Body of pancreas (tissue), 4 donors: Measurements from ENCODE around the gene PIK3R5. TPM values are rescaled to one million over a fixed set of nuclear protein-coding genes. Genes with fewer than 3 reads are reported as not detected.
"Not testable (repeated sequence)": the region's sequence is repeated elsewhere in the genome, so short reads cannot be mapped to it uniquely, and the experiment has no call there.

Experiments used
- ATAC-seq: fragments of 150-250 bp; one replicate; pipeline ENCODE4 v1.9.1; 2016
- DNase-seq, 4 donors: peaks; one replicate each; pipeline ENCODE4 v3.0.0-alpha.2; 2019
- H3K27ac ChIP-seq, 4 donors: fragments of 200-600 bp; sonication (generic); 1 replicate in 3 of 4; 2 replicates in 1 of 4; pipeline versions ENCODE4 v1.5.1 to v1.6.1; 2016 to 2019; ENCODE audit warnings: mild to moderate bottlenecking in 1 of 4, mixed read lengths in 1 of 4, moderate library complexity in 1 of 4
- H3K27me3 ChIP-seq, 2 donors: fragments of 200-600 bp; sonication (generic); one replicate each; pipeline ENCODE4 v1.6.0; 2016; ENCODE audit warnings: mild to moderate bottlenecking in 1 of 2
- H3K36me3 ChIP-seq, 2 donors: fragments of 200-600 bp; sonication (generic); replicated peaks in 1 of 2; 2 replicates each; pipeline ENCODE4 v1.5.1; 2016; ENCODE audit warnings: low read depth in 2 of 2; ENCODE audit not compliant: insufficient read depth in 1 of 2
- H3K4me1 ChIP-seq: fragments of 200-600 bp; sonication (generic); one replicate; pipeline ENCODE4 v1.6.0; 2016
- H3K4me3 ChIP-seq, 2 donors: fragments of 200-600 bp; sonication (generic); 1 replicate in 1 of 2; 2 replicates in 1 of 2; pipeline ENCODE4 v1.5.1; 2016 to 2019
- H3K9me3 ChIP-seq, 3 donors: fragments of 200-600 bp; sonication (generic); 1 replicate in 2 of 3; 2 replicates in 1 of 3; pipeline ENCODE4 v1.5.1; 2016
- CTCF ChIP-seq, 7 experiments: fragments of 450-650 bp in 4 of 7; fragments of 200-600 bp in 3 of 7; sonication (generic) in 3 of 7; IDR thresholded peaks; one replicate each; pipeline ENCODE4 v1.5.1; 2016 to 2019; ENCODE audit warnings: antibody characterized with exemption in 7 of 7
- POLR2A ChIP-seq, 3 donors: fragments of 450-650 bp; IDR thresholded peaks; one replicate each; pipeline ENCODE4 v1.6.1; 2016; ENCODE audit warnings: antibody characterized with exemption in 3 of 3, mild to moderate bottlenecking in 2 of 3
- WGBS, 2 donors: methylation state at CpG; one replicate each; pipeline ENCODE4 v1.1.5; 2017; 5-methylcytosine and 5-hydroxymethylcytosine counted together
- intact Hi-C: fragments of 100-400 bp; cut with DNase I; formaldehyde crosslinking; loops from one replicate; pipeline ENCODE4 v1.15.1; 2023
- total RNA-seq, 2 donors: library from RNA; depleted of rRNA; stranded (reverse); fragments of >200 nt; gene quantifications; one replicate each; pipeline ENCODE4 v1.1.0, GENCODE V29; 2016

Gene PIK3R5
- total RNA-seq, 2 donors from 2014 or later: 4.6 to 4.7 TPM

GRCh38 chr17:8888704-8889302, 76.7 kb downstream of the PIK3R5 start:
- TF ChIP-seq CTCF (IDR thresholded peaks at IDR 0.05) (no peak), POLR2A (IDR thresholded peaks at IDR 0.05) (no peak)
- Histone ChIP-seq H3K9me3 (no peaks in the 10 kb centered on the region), H3K4me1 (no peaks in the 10 kb centered on the region), H3K27ac (no peak overlapping the region), H3K27me3 (no peaks in the 10 kb centered on the region), H3K4me3 (no peak overlapping the region), H3K36me3 (no peaks in the 10 kb centered on the region)
- intact Hi-C loops: no loop called here
- DNase-seq (no peak), ATAC-seq (no peak)
- WGBS, 2 donors: 55 to 63% methylated on average over 8 of the region's 8 CpGs

- no peak overlapping the region for H3K4me3 ChIP-seq
- DNase-seq: peak in 1 of 4 donors; percentile 23
- intact Hi-C loops: no loop called here
- TF ChIP-seq CTCF (IDR thresholded peaks at IDR 0.05) (peak in 1 of 7 experiments; percentile 9), POLR2A (IDR thresholded peaks at IDR 0.05) (no peak)
- no peaks in the 10 kb centered on the region for H3K9me3 ChIP-seq
- no peaks in the 10 kb centered on the region for H3K4me1 ChIP-seq
- no peak overlapping the region for H3K27ac ChIP-seq
- no peaks in the 10 kb centered on the region for H3K36me3 ChIP-seq
- H3K27me3 ChIP-seq: no peaks in the 10 kb centered on the region
- 56 to 74% methylated on average over 23 to 39 of the region's 39 CpGs for WGBS, 2 donors
- ATAC-seq: no peak
Measured at GRCh38 chr17:8887834-8888703, 77.4 kb downstream of the PIK3R5 start.

- ATAC-seq (no peak), DNase-seq (no peak)
- Histone ChIP-seq H3K27ac (no peak overlapping the region), H3K27me3 (no peaks in the 10 kb centered on the region), H3K4me3 (no peak overlapping the region), H3K4me1 (no peaks in the 10 kb centered on the region), H3K36me3 (no peaks in the 10 kb centered on the region), H3K9me3 (no peaks in the 10 kb centered on the region)
- no peak for TF ChIP-seq POLR2A (IDR thresholded peaks at IDR 0.05)
- no peak for TF ChIP-seq CTCF (IDR thresholded peaks at IDR 0.05)
- 81 to 94% methylated on average over 9 to 11 of the region's 11 CpGs for WGBS, 2 donors
- intact Hi-C loops: no loop called here
Measured at GRCh38 chr17:8887301-8887700, 78.2 kb downstream of the PIK3R5 start.

- no peaks in the 10 kb centered on the region for H3K4me1 ChIP-seq
- no peak for TF ChIP-seq CTCF (IDR thresholded peaks at IDR 0.05)
- TF ChIP-seq POLR2A (IDR thresholded peaks at IDR 0.05): no peak
- no peak overlapping the region for H3K27ac ChIP-seq
- ATAC-seq (no peak), DNase-seq (no peak)
- H3K36me3 ChIP-seq: no peaks in the 10 kb centered on the region
- intact Hi-C loops: no loop called here
- no peak overlapping the region for H3K4me3 ChIP-seq
- 81 to 92% methylated on average over 17 to 22 of the region's 23 CpGs for WGBS, 2 donors
- no peaks in the 10 kb centered on the region for H3K9me3 ChIP-seq
- H3K27me3 ChIP-seq: no peaks in the 10 kb centered on the region
Measured at GRCh38 chr17:8885967-8886684, 79.4 kb downstream of the PIK3R5 start.

GRCh38 chr17:8885163-8885966, 80.1 kb downstream of the PIK3R5 start:
- ATAC-seq, H3K4me1 ChIP-seq, intact Hi-C loops, H3K27ac ChIP-seq, H3K9me3 ChIP-seq, DNase-seq, H3K36me3 ChIP-seq, H3K4me3 ChIP-seq, H3K27me3 ChIP-seq: not testable (repeated sequence)
- WGBS, 2 donors: 64 to 74% methylated on average over 6 to 13 of the region's 30 CpGs
